Astrocyte (in vitro differentiated cells and primary cell): ENCODE results near the gene SDHAF1.

Experiments
- CTCF ChIP-seq: IDR thresholded peaks from 2 replicates; pipeline ENCODE4 v1.5.1; 2011; ENCODE audit warnings: low read depth, mild to moderate bottlenecking, inconsistent platforms, low read length, moderate library complexity; ENCODE audit not compliant: insufficient read depth
- EZH2 ChIP-seq: IDR thresholded peaks from 2 replicates; pipeline ENCODE4 v1.6.1; 2012; ENCODE audit warnings: mild to moderate bottlenecking, low read length, inconsistent platforms; ENCODE audit not compliant: insufficient read depth

- TF ChIP-seq CTCF (no peak), EZH2 (no peak)
Observed at GRCh38 chr19:36013280-36014011, 18.5 kb downstream of the SDHAF1 start.
